SJCRH30 (cell line): ENCODE data around the gene SNRNP48. TPM values are rescaled to one million over a fixed set of nuclear protein-coding genes. Genes with fewer than 3 reads are reported as not detected.

ENCODE experiments used
- DNase-seq, 2 experiments: peaks; one replicate each; pipeline ENCODE4 v3.0.0-alpha.2; 2015 to 2020
- H3K27ac ChIP-seq: fragments of 250-450 bp; sonication (Bioruptor Pico); 2 replicates; pipeline ENCODE4 v1.5.1; 2020; ENCODE audit warnings: mild to moderate bottlenecking, moderate library complexity
- H3K27me3 ChIP-seq: fragments of 250-450 bp; sonication (Bioruptor Pico); 2 replicates; pipeline ENCODE4 v1.5.1; 2020; ENCODE audit warnings: mild to moderate bottlenecking, moderate library complexity
- H3K36me3 ChIP-seq: fragments of 250-450 bp; sonication (Bioruptor Pico); 2 replicates; pipeline ENCODE4 v1.5.1; 2020; ENCODE audit warnings: mild to moderate bottlenecking, moderate library complexity
- H3K4me1 ChIP-seq: fragments of 250-450 bp; sonication (Bioruptor Pico); 2 replicates; pipeline ENCODE4 v1.5.1; 2020; ENCODE audit warnings: mild to moderate bottlenecking, moderate library complexity
- H3K4me3 ChIP-seq: fragments of 250-450 bp; sonication (Bioruptor Pico); 2 replicates; pipeline ENCODE4 v1.5.1; 2020; ENCODE audit warnings: mild to moderate bottlenecking, moderate library complexity
- H3K9me3 ChIP-seq: fragments of 250-450 bp; sonication (Bioruptor Pico); replicated peaks from 2 replicates; pipeline ENCODE4 v1.5.1; 2020; ENCODE audit warnings: mild to moderate bottlenecking, moderate library complexity
- total RNA-seq: library from RNA; depleted of rRNA; stranded (reverse); fragments of >200 nt; shearing (Covaris generic); gene quantifications from 2 replicates; pipeline ENCODE4 v1.2.3, GENCODE V29; 2014

The SNRNP48 gene
- total RNA-seq, 1 experiment from 2014 or later = 25.3 TPM

DNA sequence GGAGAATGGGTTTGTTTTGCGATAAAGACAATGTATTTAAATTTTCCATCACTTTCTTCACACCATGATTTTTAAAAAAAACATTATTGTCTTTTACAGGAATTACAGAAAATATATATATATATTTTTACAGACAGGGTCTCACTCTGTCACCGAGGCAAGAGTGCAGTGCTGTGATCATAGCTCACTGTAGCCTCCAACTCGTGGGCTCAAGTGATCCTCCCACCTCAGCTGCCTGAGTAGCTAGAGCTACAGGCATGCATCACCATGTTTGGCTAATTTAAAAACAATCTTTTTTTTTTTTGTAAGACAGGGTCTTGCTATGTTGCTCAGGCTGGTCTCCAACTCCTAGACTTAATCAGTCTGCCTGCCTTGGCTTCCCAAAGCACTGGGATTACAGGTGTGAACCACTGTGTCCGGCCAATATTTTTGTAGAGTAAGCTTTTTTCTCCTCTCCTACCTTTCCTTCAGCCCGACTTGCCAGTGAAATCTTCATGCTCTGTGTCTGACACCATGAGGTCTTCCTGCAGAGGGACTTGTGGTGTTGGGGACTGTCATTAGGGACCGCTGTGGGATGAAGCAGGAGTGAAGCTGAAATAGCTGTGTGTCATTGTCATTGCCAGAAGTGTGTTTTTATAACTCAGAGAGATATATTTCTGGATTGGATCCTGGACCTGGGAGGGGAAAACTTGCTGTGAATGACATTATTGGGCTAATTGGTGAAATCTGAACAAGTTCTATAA, 35.3 kb upstream of the SNRNP48 start:
- no peak for DNase-seq
- no peak overlapping the region for H3K27ac ChIP-seq
- H3K4me1 ChIP-seq = no peaks in the 10 kb centered on the region
- H3K4me3 ChIP-seq = no peak overlapping the region
- no peaks in the 10 kb centered on the region for H3K27me3 ChIP-seq
- no peaks in the 10 kb centered on the region for H3K36me3 ChIP-seq
- no peaks in the 10 kb centered on the region for H3K9me3 ChIP-seq

DNA sequence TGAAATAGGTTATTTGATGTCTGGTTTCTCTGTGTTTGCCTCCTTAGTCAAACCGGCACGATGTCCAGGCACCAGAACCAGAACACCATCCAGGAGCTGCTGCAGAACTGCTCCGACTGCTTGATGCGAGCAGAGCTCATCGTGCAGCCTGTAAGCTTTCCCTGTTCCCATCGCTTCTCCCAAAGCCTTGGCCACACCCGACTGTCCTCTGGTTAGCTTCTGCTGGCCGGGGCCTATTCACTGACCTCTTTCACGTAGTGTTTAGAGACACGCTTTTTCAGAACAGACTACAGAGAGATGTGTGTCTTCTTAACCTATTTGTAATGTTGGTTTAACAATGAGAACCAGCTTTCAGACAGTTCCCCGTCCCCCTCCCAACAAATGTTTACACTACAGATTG, 34.3 kb upstream of the SNRNP48 start:
- Histone ChIP-seq H3K4me1 (no peaks in the 10 kb centered on the region), H3K27ac (no peak overlapping the region)
- DNase-seq = no peak

DNA sequence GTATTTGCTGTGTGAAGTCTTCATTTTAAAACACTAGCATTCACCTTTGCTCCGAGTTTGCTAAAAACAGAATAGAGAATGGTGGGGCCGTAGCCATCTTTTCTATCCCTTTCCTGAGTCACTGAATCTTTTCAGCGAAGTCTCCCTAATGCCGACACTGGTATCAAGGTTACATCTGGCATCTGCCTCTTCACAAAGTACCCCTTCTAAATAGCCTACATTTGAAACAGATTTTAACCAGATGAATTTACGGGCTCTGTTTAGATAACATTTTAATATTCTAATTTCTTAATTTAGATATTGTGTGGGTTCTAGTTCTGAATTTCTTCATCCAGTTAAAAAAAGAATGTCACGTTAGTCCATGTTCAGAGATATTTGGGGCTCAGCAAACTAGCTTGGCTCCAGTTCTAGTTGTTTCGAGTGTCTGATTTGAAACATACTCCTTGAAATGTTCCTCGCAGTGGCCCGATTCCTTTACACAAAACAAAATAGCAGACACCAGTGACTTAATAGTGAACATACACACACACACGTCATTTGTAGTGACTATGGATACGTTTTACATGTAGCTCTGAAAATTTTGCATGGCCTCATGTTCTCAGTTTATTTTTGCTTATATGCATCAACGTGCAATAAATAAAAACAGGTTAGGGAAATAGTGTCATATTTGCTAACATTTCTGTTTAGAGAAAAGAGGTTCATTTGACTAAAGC, 33.4 kb upstream of the SNRNP48 start:
- DNase-seq = no peak
- H3K4me3 ChIP-seq = no peak overlapping the region
- H3K36me3 ChIP-seq = no peaks in the 10 kb centered on the region
- H3K9me3 ChIP-seq = no peaks in the 10 kb centered on the region
- H3K4me1 ChIP-seq = no peaks in the 10 kb centered on the region
- no peak overlapping the region for H3K27ac ChIP-seq
- H3K27me3 ChIP-seq = no peaks in the 10 kb centered on the region

More for the DNA sequence above, 34.3 kb upstream of the SNRNP48 start:
- no peak overlapping the region for H3K4me3 ChIP-seq
- H3K27me3 ChIP-seq = no peaks in the 10 kb centered on the region
- no peaks in the 10 kb centered on the region for H3K9me3 ChIP-seq
- H3K36me3 ChIP-seq = no peaks in the 10 kb centered on the region

DNA sequence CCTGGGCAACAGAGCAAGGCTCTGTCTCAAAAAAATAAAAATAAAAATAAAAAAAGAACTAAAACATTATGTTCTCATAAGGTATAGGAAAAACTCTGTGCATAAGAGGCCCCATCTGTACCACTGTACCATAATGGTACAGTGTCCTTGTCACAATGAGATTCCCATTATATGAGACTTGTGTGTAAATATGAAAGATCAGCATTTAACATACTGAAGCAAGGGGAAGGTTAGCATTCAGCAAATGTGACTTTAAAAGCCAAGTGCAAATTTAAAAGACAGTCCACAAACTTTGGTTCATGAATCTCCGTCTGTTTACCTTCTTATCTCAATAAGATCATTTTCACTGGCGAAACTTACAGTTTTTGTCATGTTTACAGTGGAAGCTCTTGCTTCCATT, 32.3 kb upstream of the SNRNP48 start:
- Histone ChIP-seq H3K36me3 (no peaks in the 10 kb centered on the region), H3K4me3 (no peak overlapping the region), H3K27me3 (no peaks in the 10 kb centered on the region), H3K9me3 (no peaks in the 10 kb centered on the region), H3K27ac (no peak overlapping the region), H3K4me1 (no peaks in the 10 kb centered on the region)
- DNase-seq = no peak

DNA sequence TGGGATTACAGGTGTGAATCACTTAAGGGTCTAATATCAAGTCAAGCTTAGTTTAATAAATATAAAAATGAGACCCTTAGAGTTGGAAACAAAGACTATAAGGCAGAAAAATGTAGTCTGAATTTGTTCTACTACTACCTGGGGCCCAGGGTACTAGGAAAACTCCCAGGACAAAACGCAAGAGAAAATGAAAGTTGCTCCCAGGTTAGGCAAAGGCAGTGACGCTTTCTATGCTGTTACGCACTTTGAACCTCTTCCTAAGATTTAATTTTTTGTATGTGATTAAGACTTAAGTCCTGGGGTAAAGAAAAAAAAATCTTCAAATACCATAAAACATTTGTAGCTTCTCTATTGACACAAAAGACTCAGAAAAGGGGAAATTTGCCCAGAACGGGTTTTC, 31.2 kb upstream of the SNRNP48 start:
- H3K27ac ChIP-seq = no peak overlapping the region
- no peaks in the 10 kb centered on the region for H3K36me3 ChIP-seq
- no peaks in the 10 kb centered on the region for H3K27me3 ChIP-seq
- DNase-seq = no peak
- H3K4me3 ChIP-seq = no peak overlapping the region
- no peaks in the 10 kb centered on the region for H3K4me1 ChIP-seq
- H3K9me3 ChIP-seq = no peaks in the 10 kb centered on the region

DNA sequence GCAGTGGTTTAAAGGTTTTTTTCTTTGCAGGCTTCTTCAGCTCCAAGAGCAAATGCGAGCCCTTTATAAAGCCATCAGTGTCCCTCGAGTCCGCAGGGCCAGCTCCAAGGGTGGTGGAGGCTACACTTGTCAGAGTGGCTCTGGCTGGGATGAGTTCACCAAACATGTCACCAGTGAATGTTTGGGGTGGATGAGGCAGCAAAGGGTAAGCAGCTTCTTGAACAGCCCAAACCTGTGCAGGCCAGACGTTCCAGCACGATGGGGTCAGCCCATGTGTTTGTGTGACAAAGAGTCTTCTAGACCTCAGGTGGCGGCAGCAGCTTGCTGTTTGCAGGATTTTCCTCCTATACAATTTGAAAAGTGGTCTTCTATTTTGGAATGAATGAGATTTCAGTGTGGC, 30.8 kb upstream of the SNRNP48 start:
- no peaks in the 10 kb centered on the region for H3K4me1 ChIP-seq
- H3K27me3 ChIP-seq = no peaks in the 10 kb centered on the region
- DNase-seq = no peak
- no peak overlapping the region for H3K27ac ChIP-seq
- H3K36me3 ChIP-seq = no peaks in the 10 kb centered on the region
- H3K9me3 ChIP-seq = no peaks in the 10 kb centered on the region
- no peak overlapping the region for H3K4me3 ChIP-seq

DNA sequence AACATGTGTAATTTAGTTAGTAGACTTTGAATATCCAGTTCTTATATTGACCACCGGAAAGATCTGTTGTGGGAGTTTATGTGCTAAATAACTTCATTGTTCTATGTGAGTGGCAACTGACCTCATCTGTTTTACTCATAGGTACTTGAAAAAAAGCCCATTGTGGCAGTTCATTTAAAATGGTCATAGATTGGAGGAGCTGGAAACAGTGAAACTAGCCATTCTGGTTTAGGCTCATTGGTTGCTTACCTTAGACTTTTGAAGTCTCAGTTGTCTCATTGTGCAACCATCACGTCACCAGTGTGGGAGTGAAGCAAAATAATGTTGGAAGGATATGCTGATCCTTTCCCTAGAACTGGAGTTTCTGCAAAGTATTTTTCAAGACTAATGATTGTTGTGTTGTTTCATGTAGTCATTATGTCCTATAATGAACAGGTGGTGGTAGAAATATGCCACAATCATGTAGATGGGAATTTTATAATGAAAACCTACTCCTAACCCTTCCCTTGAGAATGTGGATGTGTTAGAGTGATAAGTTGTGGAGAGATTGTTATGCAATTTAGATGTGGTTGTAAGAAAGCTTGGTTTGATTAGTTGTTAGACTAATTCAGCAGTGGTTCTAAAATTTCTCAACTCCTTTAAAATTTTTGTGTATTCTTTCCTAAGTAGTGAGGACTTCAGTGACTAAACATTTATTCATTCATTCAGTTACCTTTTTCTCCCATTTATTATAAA, 30.2 kb upstream of the SNRNP48 start:
- Histone ChIP-seq H3K4me3 (no peak overlapping the region), H3K36me3 (no peaks in the 10 kb centered on the region)
- DNase-seq = no peak

DNA sequence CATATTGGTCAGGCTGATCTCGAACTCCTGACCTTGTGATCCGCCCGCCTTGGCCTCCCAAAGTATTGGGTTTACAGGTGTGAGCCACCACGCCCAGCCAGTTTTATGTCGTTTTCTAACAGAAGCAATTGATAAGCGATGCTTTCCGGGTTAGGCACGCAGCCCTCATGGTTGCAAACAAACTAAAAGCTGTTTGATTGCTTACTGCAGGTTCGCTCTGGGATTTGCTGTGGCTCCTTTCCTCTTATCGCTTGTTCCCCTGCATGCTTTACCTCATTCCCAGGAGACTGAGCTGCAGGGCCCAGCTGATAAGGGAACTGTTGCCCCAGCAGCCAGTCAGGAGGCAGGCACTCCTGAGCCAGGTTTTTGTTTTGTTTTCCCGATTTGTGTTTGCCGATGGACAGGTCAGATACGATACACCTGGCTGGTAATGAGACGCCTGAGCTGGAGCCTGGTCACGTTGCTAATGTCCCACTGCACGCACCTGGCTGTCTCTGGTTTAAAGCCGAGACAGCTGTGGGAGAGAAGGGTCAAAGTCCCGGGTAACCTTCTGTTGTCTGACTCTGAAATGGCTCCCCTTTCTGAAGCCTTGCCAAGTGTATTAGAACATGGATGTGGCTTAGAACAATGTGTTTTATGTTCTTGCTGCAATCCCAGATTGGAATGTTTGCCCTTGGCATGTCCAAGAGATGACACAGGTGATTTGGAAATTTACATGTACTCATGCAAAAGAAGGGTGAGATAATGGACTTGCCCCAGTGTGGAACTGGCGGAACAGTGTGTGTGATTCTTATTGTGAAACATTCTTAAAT, 28.6 kb upstream of the SNRNP48 start:
- Histone ChIP-seq H3K9me3 (no peaks in the 10 kb centered on the region), H3K4me3 (no peak overlapping the region), H3K36me3 (no peaks in the 10 kb centered on the region), H3K4me1 (no peaks in the 10 kb centered on the region), H3K27me3 (no peaks in the 10 kb centered on the region), H3K27ac (no peak overlapping the region)
- peak in 1 of 2 experiments; percentile 29 for DNase-seq

More for the DNA sequence above, 30.2 kb upstream of the SNRNP48 start:
- Histone ChIP-seq H3K27ac (no peak overlapping the region), H3K4me1 (no peaks in the 10 kb centered on the region), H3K27me3 (no peaks in the 10 kb centered on the region), H3K9me3 (no peaks in the 10 kb centered on the region)

DNA sequence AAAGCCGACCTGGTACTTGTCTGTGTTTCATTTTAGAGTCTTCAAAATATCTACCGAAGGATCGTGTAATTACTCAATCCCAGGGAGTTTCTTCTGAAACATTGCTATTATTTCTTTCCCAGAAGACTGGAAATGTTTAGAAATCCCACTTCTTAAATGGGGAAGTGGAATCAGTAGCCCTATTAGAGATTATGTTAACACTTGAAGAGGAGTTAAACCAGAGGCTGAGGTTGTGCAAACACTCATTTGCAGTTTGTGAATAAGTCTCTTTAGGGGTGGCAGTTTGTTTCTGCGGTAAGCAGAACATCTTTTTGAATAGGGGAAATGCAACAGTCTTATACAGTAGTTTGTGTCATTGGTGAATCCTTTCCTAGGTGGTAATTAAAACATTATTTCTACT, 27.2 kb upstream of the SNRNP48 start:
- no peak for DNase-seq
- H3K9me3 ChIP-seq = no peaks in the 10 kb centered on the region
- H3K36me3 ChIP-seq = no peaks in the 10 kb centered on the region
- H3K27me3 ChIP-seq = no peaks in the 10 kb centered on the region
- no peaks in the 10 kb centered on the region for H3K4me1 ChIP-seq
- H3K27ac ChIP-seq = no peak overlapping the region
- H3K4me3 ChIP-seq = no peak overlapping the region

DNA sequence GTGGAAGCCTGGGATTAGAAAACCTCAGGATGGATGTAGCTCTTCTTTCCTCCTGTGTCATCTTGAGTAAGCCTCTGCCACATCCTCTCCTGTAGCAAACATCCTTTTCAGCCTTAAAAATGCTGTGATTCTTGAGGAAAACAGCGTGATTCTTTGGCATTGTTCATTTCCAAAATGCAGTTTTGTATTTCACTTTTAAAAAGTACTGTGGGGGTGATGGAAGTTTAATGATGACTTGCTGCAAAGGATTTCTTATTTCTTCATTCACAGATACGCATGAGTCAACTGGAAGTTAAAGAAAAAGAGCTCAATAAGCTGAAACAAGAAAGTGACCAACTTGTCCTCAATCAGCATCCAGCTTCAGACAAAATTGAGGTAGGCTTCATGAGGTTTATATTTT, 23.9 kb upstream of the SNRNP48 start:
- H3K4me3 ChIP-seq = no peak overlapping the region
- H3K27me3 ChIP-seq = no peaks in the 10 kb centered on the region
- DNase-seq = no peak

DNA sequence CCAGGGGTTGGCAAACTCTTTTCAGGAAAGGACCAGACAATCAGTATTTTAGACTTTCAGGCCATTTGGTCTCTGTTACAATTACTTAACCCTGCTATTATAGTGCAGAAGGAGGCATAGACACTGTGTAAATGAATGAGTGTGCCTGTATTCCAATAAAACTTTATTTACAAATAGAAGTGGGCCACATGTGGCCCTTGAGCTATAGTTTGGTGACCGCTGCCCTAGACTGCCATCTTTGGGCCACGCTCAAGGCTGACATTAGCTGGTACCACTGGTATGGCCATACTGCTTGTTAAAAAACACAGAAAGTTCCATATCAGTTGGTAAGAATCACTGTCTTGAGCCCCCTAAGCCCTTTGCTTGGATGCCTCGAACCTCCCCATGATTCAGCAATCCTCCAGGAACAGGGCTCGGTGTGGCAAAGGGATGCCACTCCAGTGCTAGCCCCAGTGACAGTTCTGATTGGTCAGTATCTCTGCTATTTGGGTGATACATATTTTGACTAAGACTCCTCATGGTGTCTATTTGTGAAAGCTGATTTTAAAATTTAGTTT, 23.3 kb upstream of the SNRNP48 start:
- Histone ChIP-seq H3K9me3 (no peaks in the 10 kb centered on the region), H3K27ac (no peak overlapping the region), H3K4me3 (no peak overlapping the region), H3K27me3 (no peaks in the 10 kb centered on the region), H3K36me3 (no peaks in the 10 kb centered on the region), H3K4me1 (no peaks in the 10 kb centered on the region)
- no peak for DNase-seq

More for the DNA sequence above, 23.9 kb upstream of the SNRNP48 start:
- Histone ChIP-seq H3K27ac (no peak overlapping the region), H3K9me3 (no peaks in the 10 kb centered on the region), H3K36me3 (no peaks in the 10 kb centered on the region), H3K4me1 (no peaks in the 10 kb centered on the region)

DNA sequence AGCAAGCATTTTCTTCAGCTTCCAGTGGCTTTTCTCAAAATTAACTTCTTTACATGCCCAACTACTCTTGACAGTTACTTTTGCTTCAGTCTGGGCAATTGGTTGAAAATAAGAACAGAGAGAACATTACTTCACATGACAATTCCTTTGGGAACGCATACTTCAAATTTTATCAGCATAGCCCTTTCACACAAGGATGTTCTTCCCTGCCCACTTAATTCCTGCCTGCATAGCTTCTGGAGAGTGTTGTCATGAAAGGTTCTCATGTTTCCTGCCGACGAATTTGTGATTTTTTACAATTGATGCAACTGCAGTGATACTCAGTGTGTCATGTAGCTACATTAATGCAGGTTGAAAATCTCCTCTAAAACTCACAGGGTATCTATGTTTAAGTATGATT, 22.0 kb upstream of the SNRNP48 start:
- H3K27me3 ChIP-seq = no peaks in the 10 kb centered on the region
- no peak overlapping the region for H3K27ac ChIP-seq
- H3K9me3 ChIP-seq = no peaks in the 10 kb centered on the region
- DNase-seq = no peak
- H3K4me3 ChIP-seq = no peak overlapping the region
- H3K36me3 ChIP-seq = no peaks in the 10 kb centered on the region
- no peaks in the 10 kb centered on the region for H3K4me1 ChIP-seq

DNA sequence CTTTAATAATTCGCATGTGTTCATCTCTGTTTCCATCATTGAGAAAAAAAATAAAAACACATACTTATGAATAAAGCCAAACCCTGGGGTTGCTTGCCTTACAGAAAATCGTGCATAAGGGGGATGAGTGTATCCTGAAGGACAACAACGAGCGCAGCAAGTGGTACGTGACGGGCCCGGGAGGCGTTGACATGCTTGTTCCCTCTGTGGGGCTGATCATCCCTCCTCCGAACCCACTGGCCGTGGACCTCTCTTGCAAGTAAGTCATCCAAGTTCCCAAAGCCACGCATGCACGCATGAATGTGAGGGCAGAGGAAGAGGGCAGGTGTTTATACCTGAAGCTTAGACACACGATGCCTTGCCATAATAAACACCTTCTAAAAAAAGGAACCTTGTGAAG, 20.9 kb upstream of the SNRNP48 start:
- H3K27ac ChIP-seq = no peak overlapping the region

DNA sequence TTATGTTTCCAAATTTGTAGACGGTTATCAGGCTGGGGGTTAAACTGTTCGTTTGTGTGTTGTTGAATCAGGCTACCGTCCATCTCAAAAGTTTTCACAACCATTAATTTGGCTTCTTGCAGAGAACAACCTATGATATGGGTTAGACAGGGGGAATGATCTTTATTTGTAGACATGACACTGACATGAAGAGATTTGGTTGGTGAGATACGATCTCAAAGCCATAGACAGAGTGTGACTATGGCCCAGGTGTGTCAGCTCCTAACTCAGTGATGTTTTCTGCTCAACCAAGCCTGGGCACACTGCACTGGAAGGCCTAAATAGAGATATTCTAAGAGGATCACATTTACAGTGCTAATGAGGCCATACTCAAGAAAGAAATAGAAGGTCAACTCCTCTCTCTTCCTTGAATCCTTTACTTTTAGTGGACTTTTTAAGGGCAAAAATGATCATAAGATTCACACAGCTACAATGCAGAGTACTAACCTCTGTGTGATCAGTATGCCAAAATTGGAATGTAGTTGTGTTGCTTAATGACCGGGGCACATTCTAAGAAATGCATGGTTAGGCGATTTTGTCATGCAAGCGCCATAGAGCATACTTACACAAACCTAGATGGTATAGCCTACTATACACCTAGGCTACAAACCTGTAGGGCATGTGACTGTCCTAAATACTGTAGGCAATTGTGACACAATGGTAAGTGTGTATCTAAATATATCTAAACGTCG, 17.6 kb upstream of the SNRNP48 start:
- no peaks in the 10 kb centered on the region for H3K4me1 ChIP-seq
- no peak for DNase-seq
- H3K9me3 ChIP-seq = no peaks in the 10 kb centered on the region
- H3K27me3 ChIP-seq = 0 out of 2 replicates have a peak, but pooled peaks cover 2% of the 10 kb centered on the region
- H3K4me3 ChIP-seq = no peak overlapping the region
- no peak overlapping the region for H3K27ac ChIP-seq
- no peaks in the 10 kb centered on the region for H3K36me3 ChIP-seq

More for the DNA sequence above, 20.9 kb upstream of the SNRNP48 start:
- Histone ChIP-seq H3K36me3 (no peaks in the 10 kb centered on the region), H3K27me3 (no peaks in the 10 kb centered on the region), H3K4me1 (no peaks in the 10 kb centered on the region), H3K9me3 (no peaks in the 10 kb centered on the region), H3K4me3 (no peak overlapping the region)
- no peak for DNase-seq
